SK-N-SH (cell line): ENCODE results near the gene ABCG1. TPM values are rescaled to one million over a fixed set of nuclear protein-coding genes. Genes with fewer than 3 reads are reported as not detected.

Experiments
- CTCF ChIA-PET: fragments of 300-600, 350-600 bp; formaldehyde crosslinking; extraction: SDS; loops from one replicate; lab custom pipeline; 2021; lab: Yijun Ruan, JAX
- POLR2A ChIA-PET: fragments of 350-600 bp; sonication (Branson Sonifier 250); formaldehyde crosslinking; extraction: SDS; loops from one replicate; lab custom pipeline; 2020; ENCODE audit warnings: antibody characterized with exemption, inconsistent platforms; lab: Yijun Ruan, JAX
- DNase-seq: peaks from one replicate; pipeline ENCODE4 v3.0.0; 2012
- H2AFZ ChIP-seq: fragments of 200-600 bp; sonication (generic); 2 replicates; pipeline ENCODE4 v1.8.1; 2016; ENCODE audit warnings: antibody characterized with exemption, mild to moderate bottlenecking, low read depth
- H3F3A ChIP-seq: fragments of 200-600 bp; sonication (generic); replicated peaks from 2 replicates; pipeline ENCODE3; 2016; ENCODE audit warnings: antibody characterized with exemption, mild to moderate bottlenecking; ENCODE audit not compliant: insufficient read depth
- H3K27ac ChIP-seq, 2 experiments: fragments of 200-500 bp in 1 of 2; fragments of 200-600 bp in 1 of 2; sonication (Bioruptor generic) in 1 of 2; sonication (generic), shearing (Covaris generic) in 1 of 2; 2 replicates each; pipeline versions ENCODE4 v1.5.1 to v1.6.1; 2014 to 2016; ENCODE audit warnings: low read depth in 2 of 2, inconsistent platforms in 1 of 2, low read length in 1 of 2, mild to moderate bottlenecking in 1 of 2, mixed read lengths in 1 of 2
- H3K27me3 ChIP-seq: fragments of 200-600 bp; sonication (generic), shearing (Covaris generic); 2 replicates; pipeline ENCODE4 v1.6.1; 2016; ENCODE audit warnings: mixed run types; ENCODE audit not compliant: insufficient read depth
- H3K36me3 ChIP-seq, 2 experiments: fragments of 200-500 bp in 1 of 2; fragments of 200-600 bp in 1 of 2; sonication (Bioruptor generic) in 1 of 2; sonication (generic) in 1 of 2; replicated peaks in 1 of 2; 2 replicates each; pipeline versions ENCODE3 to v1.5.1; 2014 to 2016; ENCODE audit warnings: low read length in 1 of 2, mild to moderate bottlenecking in 1 of 2; ENCODE audit not compliant: insufficient read depth in 2 of 2, control insufficient read depth in 1 of 2
- H3K4me1 ChIP-seq, 2 experiments: fragments of 200-500 bp in 1 of 2; fragments of 200-600 bp in 1 of 2; sonication (Bioruptor generic) in 1 of 2; sonication (generic), shearing (Covaris generic) in 1 of 2; 2 replicates each; pipeline versions ENCODE4 v1.5.1 to v1.6.1; 2014 to 2016; ENCODE audit warnings: low read depth in 1 of 2, low read length in 1 of 2, mixed run types in 1 of 2; ENCODE audit not compliant: insufficient read depth in 2 of 2, control insufficient read depth in 1 of 2
- H3K4me2 ChIP-seq: fragments of 200-600 bp; sonication (generic), shearing (Covaris generic); 2 replicates; pipeline ENCODE4 v1.6.1; 2017; ENCODE audit warnings: mixed run types
- H3K4me3 ChIP-seq, 2 experiments: fragments of 200-500 bp in 1 of 2; fragments of 200-600 bp in 1 of 2; sonication (Bioruptor generic) in 1 of 2; sonication (generic), shearing (Covaris generic) in 1 of 2; 2 replicates each; pipeline versions ENCODE4 v1.5.1 to v1.8.1; 2014 to 2016; ENCODE audit warnings: low read depth in 2 of 2, inconsistent platforms in 1 of 2, low read length in 1 of 2, mild to moderate bottlenecking in 1 of 2, mixed read lengths in 1 of 2, moderate library complexity in 1 of 2
- H3K79me2 ChIP-seq: fragments of 200-600 bp; sonication (generic); 2 replicates; pipeline ENCODE4 v1.8.1; 2017; ENCODE audit warnings: mild to moderate bottlenecking; ENCODE audit not compliant: insufficient read depth
- H3K9ac ChIP-seq: fragments of 200-600 bp; sonication (generic); 2 replicates; pipeline ENCODE4 v1.6.1; 2017; ENCODE audit warnings: mixed run types
- H3K9me2 ChIP-seq: fragments of 200-600 bp; sonication (generic); 2 replicates; pipeline ENCODE4 v1.6.1; 2017; ENCODE audit warnings: mixed run types
- H3K9me3 ChIP-seq: fragments of 200-600 bp; sonication (generic); 2 replicates; pipeline ENCODE4 v1.6.1; 2017; ENCODE audit warnings: mixed run types, mild to moderate bottlenecking, moderate library complexity
- H4K20me1 ChIP-seq: fragments of 200-600 bp; sonication (generic); 2 replicates; pipeline ENCODE4 v1.6.1; 2017; ENCODE audit warnings: mild to moderate bottlenecking, mixed run types; ENCODE audit not compliant: insufficient read depth
- CHD2 ChIP-seq: fragments of 150-350 bp; IDR thresholded peaks from 2 replicates; pipeline ENCODE4 v1.6.1; 2018; ENCODE audit warnings: low read length; ENCODE audit not compliant: partially characterized antibody
- EP300 ChIP-seq, 2 experiments: IDR thresholded peaks; 2 replicates each; pipeline versions ENCODE4 v1.4.0 to v1.6.1; 2012; ENCODE audit warnings: borderline replicate concordance in 1 of 2, low read depth in 1 of 2, low read length in 1 of 2
- EZH2phosphoT487 ChIP-seq: fragments of 200-600 bp; sonication (generic); IDR thresholded peaks from 2 replicates; pipeline ENCODE4 v1.6.1; 2017; ENCODE audit warnings: low read depth, mixed run types, mild to moderate bottlenecking, antibody characterized with exemption, moderate library complexity, borderline replicate concordance
- FOXJ3 ChIP-seq: sonication (generic); formaldehyde crosslinking; IDR thresholded peaks from 2 replicates; pipeline ENCODE4 v1.5.1; 2020; ENCODE audit warnings: mild to moderate bottlenecking, missing genetic modification reagents
- MXI1 ChIP-seq: IDR thresholded peaks from 2 replicates; pipeline ENCODE4 v1.6.1; 2012; ENCODE audit warnings: mild to moderate bottlenecking, low read depth, low read length, improper control_type of control experiment
- NRF1 ChIP-seq: IDR thresholded peaks from 2 replicates; pipeline ENCODE4 v1.6.1; 2012; ENCODE audit warnings: low read depth, mild to moderate bottlenecking, low read length
- PBX3 ChIP-seq: IDR thresholded peaks from 2 replicates; pipeline ENCODE4; 2012
- POLR2AphosphoS5 ChIP-seq: IDR thresholded peaks from 2 replicates; pipeline ENCODE4 v1.6.1; 2012; ENCODE audit warnings: low read depth, low read length
- REST ChIP-seq: IDR thresholded peaks from 2 replicates; pipeline ENCODE4 v1.6.1; 2012; ENCODE audit warnings: mild to moderate bottlenecking, low read depth, low read length, moderate library complexity
- SMC3 ChIP-seq: IDR thresholded peaks from 2 replicates; pipeline ENCODE4 v1.6.1; 2012; ENCODE audit warnings: low read depth, low read length, improper control_type of control experiment
- TAF1 ChIP-seq: IDR thresholded peaks from 2 replicates; pipeline ENCODE4 v1.6.1; 2012; ENCODE audit warnings: low read depth, mild to moderate bottlenecking, low read length, moderate library complexity, borderline replicate concordance
- TCF12 ChIP-seq: IDR thresholded peaks from 2 replicates; pipeline ENCODE4 v1.4.0; 2012
- USF1 ChIP-seq: IDR thresholded peaks from 2 replicates; pipeline ENCODE4 v1.4.0; 2012; ENCODE audit warnings: low read depth, borderline replicate concordance
- ZBTB33 ChIP-seq: IDR thresholded peaks from 2 replicates; pipeline ENCODE4 v1.4.0; 2012; ENCODE audit warnings: low read depth, borderline replicate concordance
- WGBS: methylation state at CpG from one replicate; pipeline ENCODE4 v1.1.6; 2017; ENCODE audit warnings: low lambda C conversion rate; 5-methylcytosine and 5-hydroxymethylcytosine counted together
- polyA plus RNA-seq, 3 experiments: library from polyadenylated mRNA; depleted of rRNA; stranded (reverse); fragments of >200 nt; gene quantifications; 2 replicates each; pipeline ENCODE4 v1.2.3, GENCODE V29; 2012

Gene ABCG1
- polyA plus RNA-seq, 1 of the 3 experiments (the other 2 are of a cell fraction), result 0.07 TPM

- Histone ChIP-seq H3K36me3 (no peaks in the 10 kb centered on the region), H3K9ac (no peak overlapping the region), H4K20me1 (no peaks in the 10 kb centered on the region), H3K27me3 (no peaks in the 10 kb centered on the region), H2AFZ (no peak overlapping the region), H3K9me3 (no peaks in the 10 kb centered on the region), H3K4me3 (no peak overlapping the region), H3K4me1 (no peaks in the 10 kb centered on the region), H3K79me2 (no peaks in the 10 kb centered on the region)
- ChIA-PET CTCF (interaction anchor here (1.0 to 3.0 kb wide), 4 partner anchors 12 to 37 kb away, joined by 3 to 10 read pairs (median 4); no protein-coding TSS in a partner anchor), POLR2A (no interaction called here)
- 48% methylated on average over 7 of the region's 7 CpGs for WGBS
- no peak for TF ChIP-seq POLR2AphosphoS5
- TF ChIP-seq, all 33 proteins: peak for 0
- no peaks in the 10 kb centered on the region for H3K9me2 ChIP-seq
- H3F3A ChIP-seq, result no peaks in the 10 kb centered on the region
- DNase-seq, result no peak
- no peak overlapping the region for H3K27ac ChIP-seq
- no peak overlapping the region for H3K4me2 ChIP-seq
These were observed 77.6 kb downstream of the ABCG1 start for GRCh38 chr21:42296501-42296900.

GRCh38 chr21:42297377-42297776 is 78.4 kb downstream of the ABCG1 start:
- Histone ChIP-seq H3K9me2 (no peaks in the 10 kb centered on the region), H3F3A (no peaks in the 10 kb centered on the region), H4K20me1 (no peaks in the 10 kb centered on the region), H3K36me3 (no peaks in the 10 kb centered on the region), H3K27me3 (no peaks in the 10 kb centered on the region), H3K79me2 (no peaks in the 10 kb centered on the region), H3K27ac (no peak overlapping the region), H3K9me3 (no peaks in the 10 kb centered on the region), H3K4me1 (peaks cover 0 to 8% of the 10 kb centered on the region in 2 experiments; a peak in 1 of 4 replicates), H3K4me2 (no peak overlapping the region), H3K4me3 (no peak overlapping the region), H3K9ac (no peak overlapping the region)
- WGBS, result 49% methylated on average over 9 of the region's 9 CpGs
- POLR2A ChIA-PET, result no interaction called here
- TF ChIP-seq USF1, result no peak
- no peak for TF ChIP-seq TCF12
- TF ChIP-seq NRF1, result no peak
- TF ChIP-seq SMC3, result no peak
- TF ChIP-seq EP300 (IDR thresholded peaks at IDR 0.05; ENCODE audit: borderline replicate concordance in 1 of 2, low read depth in 1 of 2, low read length in 1 of 2), result no peak
- TF ChIP-seq POLR2AphosphoS5, result no peak
- TF ChIP-seq EZH2phosphoT487, result no peak
- TF ChIP-seq MXI1, result no peak
- TF ChIP-seq PBX3, result no peak
- TF ChIP-seq CHD2, result no peak
- TF ChIP-seq FOXJ3 (CRISPR knock-in tag), result no peak
- no peak for TF ChIP-seq ZBTB33
- no peak for TF ChIP-seq TAF1
- TF ChIP-seq REST, result no peak
- TF ChIP-seq, all 33 proteins: peak for 0
- H2AFZ ChIP-seq, result no peak overlapping the region
- CTCF ChIA-PET, result interaction anchor here (1.0 to 3.0 kb wide), 3 partner anchors 12 to 38 kb away, joined by 3 to 10 read pairs (median 4); no protein-coding TSS in a partner anchor
- DNase-seq, result no peak
